HG03159 (cell line): ENCODE results near the gene ZNF19.

Experiments used
- ATAC-seq: cut with Tn5 transposase; IDR thresholded peaks from one replicate; pipeline ENCODE4 v1.9.1; 2021; ENCODE audit warnings: mild to moderate bottlenecking, moderate library complexity; ENCODE audit not compliant: unreplicated experiment

ZNF19 gene

GRCh38 chr16:71443714-71444113 is 45.4 kb downstream of the ZNF19 start:
- no peak for ATAC-seq

GRCh38 chr16:71442051-71442440 is 47.1 kb downstream of the ZNF19 start, which contains the start of gene TLE7:
TLE7 (minus strand) TSS chr16:71442054; CDS start chr16:71433324, 8,730 bp downstream.
- ATAC-seq: no peak

GRCh38 chr16:71441348-71442050 is 47.6 kb downstream of the ZNF19 start:
- no peak for ATAC-seq

GRCh38 chr16:71440669-71441347 is 48.3 kb downstream of the ZNF19 start:
- no peak for ATAC-seq

- no peak for ATAC-seq
Measured at GRCh38 chr16:71439523-71439922, 49.6 kb downstream of the ZNF19 start.

GRCh38 chr16:71436473-71436872 is 52.7 kb downstream of the ZNF19 start:
- ATAC-seq: no peak

GRCh38 chr16:71432906-71433305 is 56.2 kb downstream of the ZNF19 start:
- ATAC-seq: no peak

- no peak for ATAC-seq
Measured at GRCh38 chr16:71431991-71432390, 57.1 kb downstream of the ZNF19 start.

- ATAC-seq: no peak
Measured at GRCh38 chr16:71431176-71431575, 57.9 kb downstream of the ZNF19 start.

- no peak for ATAC-seq
Measured at GRCh38 chr16:71430744-71431143, 58.4 kb downstream of the ZNF19 start.

- ATAC-seq: no peak
Measured at GRCh38 chr16:71429581-71429980, 59.5 kb downstream of the ZNF19 start.

- ATAC-seq: no peak
Measured at GRCh38 chr16:71428883-71429282, 60.2 kb downstream of the ZNF19 start.

GRCh38 chr16:71428385-71428784 is 60.7 kb downstream of the ZNF19 start:
- ATAC-seq: no peak

GRCh38 chr16:71426880-71427615 is 62.1 kb downstream of the ZNF19 start:
- no peak for ATAC-seq

- ATAC-seq: no peak
Measured at GRCh38 chr16:71426069-71426879, 62.9 kb downstream of the ZNF19 start.

- no peak for ATAC-seq
Measured at GRCh38 chr16:71425746-71426068, 63.4 kb downstream of the ZNF19 start.

GRCh38 chr16:71424626-71425025 is 64.5 kb downstream of the ZNF19 start:
- ATAC-seq: no peak

- ATAC-seq: no peak
Measured at GRCh38 chr16:71423865-71424264, 65.3 kb downstream of the ZNF19 start.
